ENCODE results near the gene SLC16A5.

GRCh38 chr17:75067856-75068255, 19.9 kb upstream of the SLC16A5 start:
- TF ChIP-seq, protein P1, sequence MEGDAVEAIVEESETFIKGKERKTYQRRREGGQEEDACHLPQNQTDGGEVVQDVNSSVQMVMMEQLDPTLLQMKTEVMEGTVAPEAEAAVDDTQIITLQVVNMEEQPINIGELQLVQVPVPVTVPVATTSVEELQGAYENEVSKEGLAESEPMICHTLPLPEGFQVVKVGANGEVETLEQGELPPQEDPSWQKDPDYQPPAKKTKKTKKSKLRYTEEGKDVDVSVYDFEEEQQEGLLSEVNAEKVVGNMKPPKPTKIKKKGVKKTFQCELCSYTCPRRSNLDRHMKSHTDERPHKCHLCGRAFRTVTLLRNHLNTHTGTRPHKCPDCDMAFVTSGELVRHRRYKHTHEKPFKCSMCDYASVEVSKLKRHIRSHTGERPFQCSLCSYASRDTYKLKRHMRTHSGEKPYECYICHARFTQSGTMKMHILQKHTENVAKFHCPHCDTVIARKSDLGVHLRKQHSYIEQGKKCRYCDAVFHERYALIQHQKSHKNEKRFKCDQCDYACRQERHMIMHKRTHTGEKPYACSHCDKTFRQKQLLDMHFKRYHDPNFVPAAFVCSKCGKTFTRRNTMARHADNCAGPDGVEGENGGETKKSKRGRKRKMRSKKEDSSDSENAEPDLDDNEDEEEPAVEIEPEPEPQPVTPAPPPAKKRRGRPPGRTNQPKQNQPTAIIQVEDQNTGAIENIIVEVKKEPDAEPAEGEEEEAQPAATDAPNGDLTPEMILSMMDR (IDR thresholded peaks at IDR 0.05), result no peak
- TF ChIP-seq POLR2A (IDR thresholded peaks at IDR 0.05) (no peak), EP300 (IDR thresholded peaks at IDR 0.05; ENCODE audit: low read depth) (no peak), POLR2AphosphoS5 (IDR thresholded peaks at IDR 0.05) (no peak)
